Measurements from ENCODE around the gene C1orf115.
"Not testable (repeated sequence)": the region's sequence is repeated elsewhere in the genome, so short reads cannot be mapped to it uniquely, and the experiment has no call there.

Gene C1orf115

GRCh38 chr1:220682901-220683576, 7.1 kb upstream of the C1orf115 start:
- TF ChIP-seq, protein P1, sequence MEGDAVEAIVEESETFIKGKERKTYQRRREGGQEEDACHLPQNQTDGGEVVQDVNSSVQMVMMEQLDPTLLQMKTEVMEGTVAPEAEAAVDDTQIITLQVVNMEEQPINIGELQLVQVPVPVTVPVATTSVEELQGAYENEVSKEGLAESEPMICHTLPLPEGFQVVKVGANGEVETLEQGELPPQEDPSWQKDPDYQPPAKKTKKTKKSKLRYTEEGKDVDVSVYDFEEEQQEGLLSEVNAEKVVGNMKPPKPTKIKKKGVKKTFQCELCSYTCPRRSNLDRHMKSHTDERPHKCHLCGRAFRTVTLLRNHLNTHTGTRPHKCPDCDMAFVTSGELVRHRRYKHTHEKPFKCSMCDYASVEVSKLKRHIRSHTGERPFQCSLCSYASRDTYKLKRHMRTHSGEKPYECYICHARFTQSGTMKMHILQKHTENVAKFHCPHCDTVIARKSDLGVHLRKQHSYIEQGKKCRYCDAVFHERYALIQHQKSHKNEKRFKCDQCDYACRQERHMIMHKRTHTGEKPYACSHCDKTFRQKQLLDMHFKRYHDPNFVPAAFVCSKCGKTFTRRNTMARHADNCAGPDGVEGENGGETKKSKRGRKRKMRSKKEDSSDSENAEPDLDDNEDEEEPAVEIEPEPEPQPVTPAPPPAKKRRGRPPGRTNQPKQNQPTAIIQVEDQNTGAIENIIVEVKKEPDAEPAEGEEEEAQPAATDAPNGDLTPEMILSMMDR (conservative IDR thresholded peaks at IDR 0.05; ENCODE audit: low read depth): no peak
- ChIA-PET CTCF (interaction anchor here (1.1 kb wide), 1 partner anchor 402 kb away, joined by 3 read pairs; no protein-coding TSS in a partner anchor), POLR2A (ENCODE audit: low non-redundant PET) (interaction anchor here (0.7 kb wide), 1 partner anchor 60 kb away, joined by 3 read pairs; no protein-coding TSS in a partner anchor)
- H3K27ac ChIP-seq: no peak overlapping the region
- DNase-seq (ENCODE audit: low spot score): no peak

DNA sequence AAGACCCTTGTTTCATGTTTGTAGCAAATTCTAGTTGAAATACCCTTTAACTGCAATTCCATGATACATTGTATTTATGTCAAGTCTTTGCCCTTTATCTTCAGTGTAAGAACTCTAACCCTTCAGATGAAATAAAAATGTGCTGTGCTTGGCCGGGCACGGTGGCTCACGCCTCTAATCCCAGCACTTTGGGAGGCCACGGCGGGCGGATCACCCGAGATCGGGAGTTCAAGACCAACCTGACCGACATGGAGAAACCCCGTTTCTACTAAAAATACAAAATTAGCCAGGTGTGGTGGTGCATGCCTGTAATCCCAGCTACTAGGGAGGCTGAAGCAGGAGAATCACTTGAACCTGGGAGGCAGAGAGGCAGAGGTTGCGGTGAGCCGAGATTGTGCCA, 6.4 kb upstream of the C1orf115 start:
- DNase-seq (ENCODE audit: low spot score); POLR2A ChIA-PET (ENCODE audit: low non-redundant PET); H3K27ac ChIP-seq: not testable (repeated sequence)
- CTCF ChIA-PET: interaction anchor here (1.1 kb wide), 1 partner anchor 403 kb away, joined by 3 read pairs; no protein-coding TSS in a partner anchor

DNA sequence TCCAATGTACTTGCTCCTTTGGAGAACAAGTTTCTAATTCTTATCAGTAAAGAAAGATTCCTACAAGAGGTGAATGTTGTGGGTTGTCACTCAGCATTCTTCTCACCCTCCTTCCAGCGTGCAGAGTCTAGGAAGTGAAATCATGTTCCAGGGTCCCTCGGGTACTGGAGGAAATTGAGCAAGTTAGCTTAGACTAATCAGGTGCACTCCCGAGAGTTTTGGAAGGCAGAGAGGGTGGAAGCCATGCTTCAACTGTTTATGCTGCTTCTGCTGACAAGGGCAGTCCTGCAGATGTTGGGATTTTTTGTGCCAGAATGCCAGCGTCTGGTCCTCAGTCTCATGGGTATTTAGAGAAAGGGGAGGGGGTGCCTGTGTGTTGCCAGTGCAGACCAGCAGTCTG, 5.3 kb upstream of the C1orf115 start:
- TF ChIP-seq, protein P1 (conservative IDR thresholded peaks at IDR 0.05; ENCODE audit: low read depth): no peak

GRCh38 chr1:220685879-220686278, 4.3 kb upstream of the C1orf115 start:
- ChIA-PET CTCF (interaction anchor here (0.5 to 1.7 kb wide), 7 partner anchors 14 to 517 kb away, joined by 3 to 8 read pairs (median 3); no protein-coding TSS in a partner anchor), POLR2A (ENCODE audit: low non-redundant PET) (no interaction called here)
- DNase-seq (ENCODE audit: low spot score): no peak
- no peak overlapping the region for H3K27ac ChIP-seq
- TF ChIP-seq, protein P1 (conservative IDR thresholded peaks at IDR 0.05; ENCODE audit: low read depth): no peak

More for the DNA sequence above, 5.3 kb upstream of the C1orf115 start:
- CTCF ChIA-PET: interaction anchor here (0.6 to 1.2 kb wide), 3 partner anchors 17 to 404 kb away, joined by 3 to 9 read pairs (median 3); no protein-coding TSS in a partner anchor
- DNase-seq (ENCODE audit: low spot score): no peak
- H3K27ac ChIP-seq: no peak overlapping the region
- POLR2A ChIA-PET (ENCODE audit: low non-redundant PET): no interaction called here

DNA sequence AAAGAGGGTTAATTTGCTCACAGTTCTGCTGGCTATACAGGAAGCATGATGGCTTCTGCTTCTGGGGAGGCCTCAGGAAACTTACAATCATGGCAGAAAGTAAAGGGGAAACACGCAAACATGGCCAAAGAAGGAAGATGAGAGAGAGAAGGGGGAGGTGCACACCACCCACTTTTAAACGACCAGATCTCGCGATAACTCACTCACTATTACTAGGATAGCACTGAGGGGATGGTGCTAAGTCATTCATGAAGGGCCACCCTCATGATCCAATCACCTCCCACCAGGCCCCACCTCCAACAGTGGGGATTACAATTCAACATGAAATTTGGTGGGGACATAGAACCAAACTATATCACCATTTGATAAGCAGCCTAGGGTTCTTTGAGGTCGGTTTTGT, 2.4 kb upstream of the C1orf115 start:
- no peak for DNase-seq (ENCODE audit: low spot score)
- ChIA-PET POLR2A (ENCODE audit: low non-redundant PET) (no interaction called here), CTCF (no interaction called here)
- TF ChIP-seq, protein P1 (conservative IDR thresholded peaks at IDR 0.05; ENCODE audit: low read depth): no peak
- no peak overlapping the region for H3K27ac ChIP-seq

- DNase-seq (ENCODE audit: low spot score): no peak
- H3K27ac ChIP-seq: no peak overlapping the region
- ChIA-PET POLR2A (ENCODE audit: low non-redundant PET) (no interaction called here), CTCF (interaction anchor here (0.9 kb wide), 2 partner anchors 43 to 409 kb away, joined by 4 to 5 read pairs; no protein-coding TSS in a partner anchor)
- TF ChIP-seq, protein P1 (conservative IDR thresholded peaks at IDR 0.05; ENCODE audit: low read depth): no peak
Measured at GRCh38 chr1:220689666-220690065, 497 bp upstream of the C1orf115 start.

DNA sequence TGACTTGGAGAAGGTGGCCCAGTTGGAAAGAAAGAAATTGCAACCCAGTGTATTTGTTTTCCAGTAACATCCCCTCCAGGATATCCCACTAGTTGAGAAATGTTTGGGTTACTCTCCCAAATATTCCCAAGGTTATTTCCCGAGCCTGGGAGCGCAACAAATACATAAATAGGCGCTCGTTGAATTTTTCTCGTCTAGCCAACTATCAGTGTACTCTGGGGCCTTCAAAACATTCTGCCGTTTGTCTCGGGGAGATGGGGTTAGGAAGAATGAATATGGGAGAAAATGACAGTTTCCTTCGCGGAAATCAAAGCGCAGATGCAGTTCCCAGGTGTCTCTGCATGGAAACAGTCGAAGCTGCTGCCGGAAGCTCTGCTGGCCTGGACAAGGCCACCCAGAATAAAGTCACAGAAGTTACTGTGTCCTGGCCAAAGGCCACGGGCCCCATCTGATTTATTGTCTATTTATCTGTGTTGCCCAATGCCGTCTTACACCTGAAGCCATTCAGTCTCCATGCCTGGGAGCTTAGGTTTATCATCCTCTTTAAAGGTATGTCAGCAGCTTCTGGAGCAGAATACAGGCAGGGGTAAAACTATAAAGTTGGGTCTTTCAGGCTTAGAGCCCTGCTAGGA, 1.0 kb downstream of the C1orf115 start:
- H3K27ac ChIP-seq: no peak overlapping the region
- CTCF ChIA-PET: interaction anchor here (0.5 to 1.6 kb wide), 12 partner anchors 15 to 410 kb away, joined by 3 to 8 read pairs (median 3); no protein-coding TSS in a partner anchor
- POLR2A ChIA-PET (ENCODE audit: low non-redundant PET): no interaction called here
- TF ChIP-seq, protein P1 (conservative IDR thresholded peaks at IDR 0.05; ENCODE audit: low read depth): no peak
- DNase-seq (ENCODE audit: low spot score): no peak
